GM23338 (cell line): Measurements from ENCODE around the gene PCDHA5.

Experiments used
- CREB1 ChIP-seq: fragments of 250-450 bp; sonication (Bioruptor Pico); IDR thresholded peaks from 2 replicates; pipeline ENCODE4 v1.5.0; 2020; ENCODE audit warnings: low read depth, mild to moderate bottlenecking, moderate library complexity
- CTCF ChIP-seq, 2 experiments: fragments of 200-600 bp in 1 of 2; sonication (generic) in 1 of 2; conservative IDR thresholded peaks; 2 replicates each; pipeline versions ENCODE4 v1.5.1 to v1.6.1; 2016 to 2017; ENCODE audit warnings: antibody characterized with exemption in 2 of 2, low read depth in 2 of 2, mild to moderate bottlenecking in 2 of 2, moderate library complexity in 1 of 2
- ETS1 ChIP-seq: IDR thresholded peaks from 2 replicates; pipeline ENCODE4 v1.6.1; 2016; ENCODE audit warnings: antibody characterized with exemption
- EZH2 ChIP-seq: fragments of 200-600 bp; sonication (generic); IDR thresholded peaks from one replicate; pipeline ENCODE4 v1.8.0; 2017; ENCODE audit warnings: antibody characterized with exemption, mild to moderate bottlenecking, low read depth; ENCODE audit not compliant: unreplicated experiment
- EZH2phosphoT487 ChIP-seq: fragments of 200-600 bp; sonication (generic); IDR thresholded peaks from one replicate; pipeline ENCODE4 v1.8.1; 2018; ENCODE audit warnings: antibody characterized with exemption; ENCODE audit not compliant: unreplicated experiment
- JUNB ChIP-seq: IDR thresholded peaks from one replicate; pipeline ENCODE4 v1.6.1; 2016; ENCODE audit warnings: antibody characterized with exemption; ENCODE audit not compliant: unreplicated experiment
- POLR2AphosphoS5 ChIP-seq: IDR thresholded peaks from 2 replicates; pipeline ENCODE4 v1.6.1; 2016; ENCODE audit warnings: antibody characterized with exemption, low read depth
- ZNF114 ChIP-seq: fragments of 250-450 bp; sonication (Bioruptor Pico); IDR thresholded peaks from 2 replicates; pipeline ENCODE4 v1.5.0; 2020; ENCODE audit warnings: mild to moderate bottlenecking, moderate library complexity
- ZNF331 ChIP-seq: fragments of 250-450 bp; sonication (Bioruptor Pico); IDR thresholded peaks from 2 replicates; pipeline ENCODE4 v1.5.0; 2020; ENCODE audit warnings: low read depth, mild to moderate bottlenecking, moderate library complexity
- ZNF462 ChIP-seq: fragments of 250-450 bp; sonication (Bioruptor Pico); IDR thresholded peaks from 2 replicates; pipeline ENCODE4 v1.5.0; 2020; ENCODE audit warnings: mild to moderate bottlenecking, moderate library complexity
- TF ChIP-seq, protein P1 (sequence below): IDR thresholded peaks from one replicate; pipeline ENCODE4 v1.6.1; 2018; ENCODE audit warnings: antibody characterized with exemption; ENCODE audit not compliant: unreplicated experiment

- TF ChIP-seq POLR2AphosphoS5 (no peak), CTCF (conservative IDR thresholded peaks at IDR 0.05; ENCODE audit: low read depth in 2 of 2) (no peak), EZH2 (no peak), ZNF331 (CRISPR knock-in tag) (no peak), JUNB (no peak), EZH2phosphoT487 (no peak), CREB1 (CRISPR knock-in tag) (no peak), ZNF462 (CRISPR knock-in tag) (no peak), ETS1 (no peak), ZNF114 (CRISPR knock-in tag) (no peak)
- TF ChIP-seq, protein P1, sequence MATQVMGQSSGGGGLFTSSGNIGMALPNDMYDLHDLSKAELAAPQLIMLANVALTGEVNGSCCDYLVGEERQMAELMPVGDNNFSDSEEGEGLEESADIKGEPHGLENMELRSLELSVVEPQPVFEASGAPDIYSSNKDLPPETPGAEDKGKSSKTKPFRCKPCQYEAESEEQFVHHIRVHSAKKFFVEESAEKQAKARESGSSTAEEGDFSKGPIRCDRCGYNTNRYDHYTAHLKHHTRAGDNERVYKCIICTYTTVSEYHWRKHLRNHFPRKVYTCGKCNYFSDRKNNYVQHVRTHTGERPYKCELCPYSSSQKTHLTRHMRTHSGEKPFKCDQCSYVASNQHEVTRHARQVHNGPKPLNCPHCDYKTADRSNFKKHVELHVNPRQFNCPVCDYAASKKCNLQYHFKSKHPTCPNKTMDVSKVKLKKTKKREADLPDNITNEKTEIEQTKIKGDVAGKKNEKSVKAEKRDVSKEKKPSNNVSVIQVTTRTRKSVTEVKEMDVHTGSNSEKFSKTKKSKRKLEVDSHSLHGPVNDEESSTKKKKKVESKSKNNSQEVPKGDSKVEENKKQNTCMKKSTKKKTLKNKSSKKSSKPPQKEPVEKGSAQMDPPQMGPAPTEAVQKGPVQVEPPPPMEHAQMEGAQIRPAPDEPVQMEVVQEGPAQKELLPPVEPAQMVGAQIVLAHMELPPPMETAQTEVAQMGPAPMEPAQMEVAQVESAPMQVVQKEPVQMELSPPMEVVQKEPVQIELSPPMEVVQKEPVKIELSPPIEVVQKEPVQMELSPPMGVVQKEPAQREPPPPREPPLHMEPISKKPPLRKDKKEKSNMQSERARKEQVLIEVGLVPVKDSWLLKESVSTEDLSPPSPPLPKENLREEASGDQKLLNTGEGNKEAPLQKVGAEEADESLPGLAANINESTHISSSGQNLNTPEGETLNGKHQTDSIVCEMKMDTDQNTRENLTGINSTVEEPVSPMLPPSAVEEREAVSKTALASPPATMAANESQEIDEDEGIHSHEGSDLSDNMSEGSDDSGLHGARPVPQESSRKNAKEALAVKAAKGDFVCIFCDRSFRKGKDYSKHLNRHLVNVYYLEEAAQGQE = no peak
Observed at GRCh38 chr5:140791089-140791488, 30.3 kb upstream of the PCDHA5 start.
